GM12872 (cell line): ENCODE data around the gene KRTAP10-12.

Experiments used
- CTCF ChIP-seq: IDR thresholded peaks from 3 replicates; pipeline ENCODE4 v1.5.1; 2011; ENCODE audit warnings: low read depth, mild to moderate bottlenecking, low read length, moderate library complexity; ENCODE audit not compliant: insufficient read depth

Gene KRTAP10-12

GRCh38 chr21:44737706-44738354 is 40.9 kb downstream of the KRTAP10-12 start:
- TF ChIP-seq CTCF = no peak

- TF ChIP-seq CTCF = no peak
Measured at GRCh38 chr21:44738621-44739020, 41.6 kb downstream of the KRTAP10-12 start.

- TF ChIP-seq CTCF = no peak
Measured at GRCh38 chr21:44739316-44739715, 42.3 kb downstream of the KRTAP10-12 start.

DNA sequence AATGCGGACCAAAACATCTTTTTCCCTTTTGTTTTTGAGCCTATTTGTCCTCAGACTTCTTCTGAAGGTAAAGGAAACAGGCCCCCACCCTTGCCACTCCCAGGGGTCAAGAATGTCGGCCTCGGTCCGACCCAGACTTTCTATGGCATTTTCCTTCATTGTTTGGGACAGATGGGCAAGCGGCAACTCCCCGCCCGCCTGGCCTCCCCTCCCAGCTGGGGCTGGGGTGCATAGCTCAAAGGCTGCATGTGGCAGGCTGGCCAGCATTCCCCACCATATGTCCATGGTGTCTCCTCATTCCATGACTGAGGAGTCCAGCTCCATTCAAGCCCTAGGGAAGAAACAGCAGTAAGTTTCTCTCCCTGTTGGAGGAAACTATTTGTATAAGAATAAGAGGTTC is 43.8 kb downstream of the KRTAP10-12 start:
- no peak for TF ChIP-seq CTCF

GRCh38 chr21:44741921-44742320 is 44.9 kb downstream of the KRTAP10-12 start:
- no peak for TF ChIP-seq CTCF

GRCh38 chr21:44742418-44743153 is 45.6 kb downstream of the KRTAP10-12 start:
- peak; percentile 22; the same call in 1 of the 3 replicates for TF ChIP-seq CTCF
